Peyer's patch (tissue), 4 donors: ENCODE data around the gene ABCB9. TPM values are rescaled to one million over a fixed set of nuclear protein-coding genes. Genes with fewer than 3 reads are reported as not detected.
A peak's percentile ranks its signal among the peaks of the same experiment; 100 is the strongest.
"Not testable (repeated sequence)": the region's sequence is repeated elsewhere in the genome, so short reads cannot be mapped to it uniquely, and the experiment has no call there.

Source experiments
- DNase-seq, 3 donors: peaks; one replicate each; pipeline ENCODE4 v3.0.0-alpha.2; 2017 to 2019
- H3K27ac ChIP-seq, 4 donors: fragments of 200-600 bp; sonication (generic); one replicate each; pipeline ENCODE4 v1.5.1; 2016 to 2019
- H3K27me3 ChIP-seq, 2 donors: fragments of 200-600 bp; sonication (generic); one replicate each; pipeline ENCODE4 v1.5.1; 2019
- H3K36me3 ChIP-seq, 3 donors: fragments of 200-600 bp; sonication (generic); one replicate each; pipeline ENCODE4 v1.5.1; 2016 to 2019
- H3K4me1 ChIP-seq, 4 donors: fragments of 200-600 bp; sonication (generic); one replicate each; pipeline ENCODE4 v1.5.1; 2016 to 2019
- H3K4me3 ChIP-seq, 4 donors: fragments of 200-600 bp; sonication (generic); 1 replicate in 3 of 4; 2 replicates in 1 of 4; pipeline ENCODE4 v1.5.1; 2016 to 2019; ENCODE audit warnings: mild to moderate bottlenecking in 1 of 4
- H3K9me3 ChIP-seq, 4 donors: fragments of 200-600 bp; sonication (generic); one replicate each; pipeline ENCODE4 v1.5.1; 2016 to 2019; ENCODE audit warnings: mild to moderate bottlenecking in 1 of 4
- POLR2A ChIP-seq, 2 donors: fragments of 450-650 bp; IDR thresholded peaks; one replicate each; pipeline ENCODE4 v1.5.1; 2017; ENCODE audit warnings: antibody characterized with exemption in 2 of 2, mild to moderate bottlenecking in 2 of 2, moderate library complexity in 2 of 2
- total RNA-seq, 4 donors: library from RNA; depleted of rRNA; stranded (reverse); fragments of >200 nt; gene quantifications; one replicate each; pipeline ENCODE4 v1.1.0, GENCODE V29; 2016
- TF ChIP-seq, protein P1 (sequence below), 6 experiments: fragments of 450-650 bp in 4 of 6; fragments of 200-600 bp in 2 of 6; sonication (generic) in 1 of 6; IDR thresholded peaks; one replicate each; pipeline ENCODE4 v1.5.1; 2017 to 2019; ENCODE audit warnings: antibody characterized with exemption in 6 of 6, mild to moderate bottlenecking in 3 of 6, moderate library complexity in 1 of 6

The ABCB9 gene
- total RNA-seq, 4 donors from 2014 or later, result 8.8 to 29.7 (median 17.4) TPM

DNA sequence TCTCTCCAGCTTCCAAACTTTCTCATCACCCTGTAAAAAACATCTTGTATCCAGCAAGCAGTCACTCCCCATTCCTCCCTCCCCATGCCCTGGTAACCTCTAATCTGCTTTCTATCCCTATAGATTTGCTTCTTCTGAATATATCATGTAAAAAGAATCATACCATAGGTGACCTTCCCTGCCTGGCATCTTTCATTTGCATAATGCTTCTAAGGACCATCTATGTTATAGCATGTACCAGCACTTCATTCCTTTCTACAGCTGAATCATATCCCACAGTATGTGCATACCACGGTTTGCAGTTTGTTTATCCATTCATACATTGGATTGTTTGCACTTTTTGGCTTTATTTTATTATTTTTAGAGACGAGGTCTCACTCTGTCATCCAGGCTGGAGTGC is 47.4 kb downstream of the ABCB9 start:
- H3K4me1 ChIP-seq, result peaks cover 0 to 27% (median 0%) of the 10 kb centered on the region in 4 donors
- H3K27me3 ChIP-seq, result no peaks in the 10 kb centered on the region

DNA sequence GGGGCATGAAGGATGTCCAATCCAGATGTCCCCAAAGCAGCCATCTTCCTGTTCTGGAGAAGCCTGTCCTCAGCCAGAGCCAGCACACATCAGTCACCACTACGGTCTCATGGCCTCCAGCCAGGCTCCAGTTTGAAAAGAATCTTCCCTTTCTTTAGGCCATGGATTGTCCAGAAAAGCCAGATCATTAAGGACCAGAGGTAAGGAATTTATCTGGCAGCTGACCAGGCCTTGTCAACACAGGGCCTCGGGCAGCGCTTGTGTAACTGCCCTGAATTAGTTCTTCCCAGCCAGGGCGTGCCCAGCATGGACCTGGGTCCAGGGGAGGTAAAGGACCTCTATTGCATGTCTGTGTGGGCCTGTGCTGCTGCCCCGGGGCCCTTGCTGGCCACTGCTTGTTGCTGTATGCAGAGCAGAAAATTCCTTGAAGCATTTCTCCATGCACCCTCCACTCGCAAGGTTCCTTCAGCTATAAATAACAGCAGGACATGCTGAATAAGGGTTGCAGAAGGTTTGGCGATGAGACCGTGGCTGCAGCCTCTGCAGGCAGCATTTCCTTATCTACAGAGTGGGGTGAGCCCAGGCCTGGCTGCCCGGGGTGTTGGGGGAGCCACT is 48.6 kb downstream of the ABCB9 start:
- no peaks in the 10 kb centered on the region for H3K27me3 ChIP-seq
- H3K4me1 ChIP-seq, result peaks cover 0 to 27% (median 0%) of the 10 kb centered on the region in 4 donors
- H3K27ac ChIP-seq, result peak overlapping the region in 3 of 4 donors; percentile 43 to 80 (median 67)
- no peaks in the 10 kb centered on the region for H3K36me3 ChIP-seq
- peak in 2 of 3 donors; percentile 79 to 84 for DNase-seq
- TF ChIP-seq POLR2A (IDR thresholded peaks at IDR 0.05), result no peak
- TF ChIP-seq, protein P1, sequence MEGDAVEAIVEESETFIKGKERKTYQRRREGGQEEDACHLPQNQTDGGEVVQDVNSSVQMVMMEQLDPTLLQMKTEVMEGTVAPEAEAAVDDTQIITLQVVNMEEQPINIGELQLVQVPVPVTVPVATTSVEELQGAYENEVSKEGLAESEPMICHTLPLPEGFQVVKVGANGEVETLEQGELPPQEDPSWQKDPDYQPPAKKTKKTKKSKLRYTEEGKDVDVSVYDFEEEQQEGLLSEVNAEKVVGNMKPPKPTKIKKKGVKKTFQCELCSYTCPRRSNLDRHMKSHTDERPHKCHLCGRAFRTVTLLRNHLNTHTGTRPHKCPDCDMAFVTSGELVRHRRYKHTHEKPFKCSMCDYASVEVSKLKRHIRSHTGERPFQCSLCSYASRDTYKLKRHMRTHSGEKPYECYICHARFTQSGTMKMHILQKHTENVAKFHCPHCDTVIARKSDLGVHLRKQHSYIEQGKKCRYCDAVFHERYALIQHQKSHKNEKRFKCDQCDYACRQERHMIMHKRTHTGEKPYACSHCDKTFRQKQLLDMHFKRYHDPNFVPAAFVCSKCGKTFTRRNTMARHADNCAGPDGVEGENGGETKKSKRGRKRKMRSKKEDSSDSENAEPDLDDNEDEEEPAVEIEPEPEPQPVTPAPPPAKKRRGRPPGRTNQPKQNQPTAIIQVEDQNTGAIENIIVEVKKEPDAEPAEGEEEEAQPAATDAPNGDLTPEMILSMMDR (IDR thresholded peaks at IDR 0.05), result peak in 1 of 6 experiments; percentile 28
- H3K4me3 ChIP-seq, result no peak overlapping the region
- no peaks in the 10 kb centered on the region for H3K9me3 ChIP-seq

More for the DNA sequence above, 47.4 kb downstream of the ABCB9 start:
- Histone ChIP-seq H3K9me3 (no peaks in the 10 kb centered on the region), H3K4me3 (no peak overlapping the region), H3K27ac (peak overlapping the region in 2 of 4 donors; percentile 86 to 89), H3K36me3 (no peaks in the 10 kb centered on the region)
- DNase-seq, result no peak
- no peak for TF ChIP-seq POLR2A (IDR thresholded peaks at IDR 0.05)
- TF ChIP-seq, protein P1 (IDR thresholded peaks at IDR 0.05), result no peak

DNA sequence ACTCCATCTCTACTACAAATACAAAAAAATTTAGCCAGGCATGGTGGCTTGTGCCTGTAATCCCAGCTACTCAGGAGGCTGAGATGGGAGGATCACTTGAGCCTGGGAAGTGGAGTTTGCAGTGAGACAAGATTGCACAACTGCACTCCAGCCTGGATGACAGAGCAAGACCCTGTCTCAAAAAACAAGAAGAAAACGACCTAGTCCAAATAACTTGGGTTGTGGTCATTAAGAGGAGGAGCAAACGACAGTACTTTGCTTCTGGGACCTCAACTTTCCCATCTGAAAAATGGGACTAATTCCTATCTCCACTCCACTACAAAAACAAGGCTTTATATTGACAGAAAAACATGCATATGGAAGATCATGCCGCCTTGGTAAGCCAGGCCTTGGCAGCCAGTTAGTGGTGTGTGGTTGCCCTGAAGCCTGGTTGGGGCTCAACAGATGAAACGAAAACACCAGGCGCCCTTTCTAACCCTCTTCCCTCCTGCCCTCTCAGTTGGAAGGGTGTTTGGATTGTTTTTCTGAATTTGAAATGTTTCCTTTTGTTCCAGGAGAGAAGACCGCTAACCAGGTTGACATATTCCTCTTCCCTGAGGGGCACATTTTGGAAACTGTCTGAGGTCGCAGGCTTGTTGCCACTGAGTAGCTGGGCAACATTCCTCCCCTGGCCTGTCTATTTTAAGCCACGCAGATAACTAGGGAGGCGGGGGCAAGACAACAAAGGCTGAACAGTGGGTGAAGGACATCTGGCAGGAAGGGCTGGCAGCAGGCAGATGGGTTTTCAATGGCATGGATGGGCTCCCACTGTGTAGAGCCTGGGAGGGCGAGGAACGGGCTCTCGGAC is 56.6 kb downstream of the ABCB9 start:
- peak overlapping the region in 2 of 4 donors; percentile 50 to 78 for H3K27ac ChIP-seq
- H3K4me3 ChIP-seq, result no peak overlapping the region
- peaks cover 0 to 6% (median 0%) of the 10 kb centered on the region in 4 donors for H3K4me1 ChIP-seq
- DNase-seq, result no peak
- no peaks in the 10 kb centered on the region for H3K9me3 ChIP-seq
- H3K36me3 ChIP-seq, result no peaks in the 10 kb centered on the region
- TF ChIP-seq, protein P1 (IDR thresholded peaks at IDR 0.05), result no peak
- TF ChIP-seq POLR2A (IDR thresholded peaks at IDR 0.05), result no peak
- H3K27me3 ChIP-seq, result no peaks in the 10 kb centered on the region

DNA sequence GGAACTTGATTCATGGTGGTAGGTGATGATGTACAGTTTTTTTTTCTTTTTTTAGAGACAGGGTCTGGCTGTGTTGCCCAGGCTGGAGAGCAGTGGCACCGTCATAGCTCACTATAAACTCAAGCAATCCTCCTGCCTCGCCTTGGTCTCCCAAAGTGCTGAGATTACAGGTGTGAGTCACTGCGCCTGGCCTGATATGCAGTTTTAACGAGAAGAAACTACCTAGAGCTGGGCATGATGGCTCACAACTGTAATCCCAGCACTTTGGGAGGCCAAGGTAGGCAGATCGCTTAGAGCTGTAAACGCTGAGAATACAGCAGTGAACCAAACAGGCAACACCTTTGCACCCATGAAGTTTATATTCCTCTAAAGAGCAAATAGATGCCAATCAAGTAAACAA is 57.3 kb downstream of the ABCB9 start:
- Histone ChIP-seq H3K27ac (peak overlapping the region in 3 of 4 donors; percentile 50 to 78 (median 51)), H3K36me3 (no peaks in the 10 kb centered on the region), H3K27me3 (no peaks in the 10 kb centered on the region), H3K4me3 (no peak overlapping the region), H3K9me3 (no peaks in the 10 kb centered on the region), H3K4me1 (peaks cover 0 to 6% (median 0%) of the 10 kb centered on the region in 4 donors)
- TF ChIP-seq POLR2A (IDR thresholded peaks at IDR 0.05), result no peak
- TF ChIP-seq, protein P1 (IDR thresholded peaks at IDR 0.05), result no peak
- peak in 2 of 3 donors; percentile 72 to 85 for DNase-seq

DNA sequence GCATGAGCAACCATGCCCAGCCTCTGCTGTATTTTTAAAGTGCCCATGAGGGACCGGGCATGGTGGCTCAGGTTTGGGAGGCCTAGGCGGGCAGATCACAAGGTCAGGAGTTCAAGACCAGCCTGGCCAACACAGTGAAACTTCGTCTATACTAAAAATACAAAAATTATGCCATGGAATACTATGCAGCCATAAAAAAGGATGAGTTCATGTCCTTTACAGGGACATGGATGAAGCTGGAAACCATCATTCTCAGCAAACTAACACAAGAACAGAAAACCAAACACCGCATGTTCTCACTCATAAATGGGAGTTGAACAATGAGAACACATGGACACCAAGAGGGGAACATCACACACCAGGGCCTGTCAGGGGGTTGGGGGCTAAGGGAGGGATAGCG is 61.0 kb downstream of the ABCB9 start:
- not testable (repeated sequence) for H3K36me3 ChIP-seq, H3K4me1 ChIP-seq, H3K27ac ChIP-seq, H3K27me3 ChIP-seq, H3K9me3 ChIP-seq, H3K4me3 ChIP-seq
- DNase-seq, result peak in 1 of 3 donors; percentile 25

- TF ChIP-seq, protein P1 (IDR thresholded peaks at IDR 0.05), result no peak
- TF ChIP-seq POLR2A (IDR thresholded peaks at IDR 0.05), result no peak
- Histone ChIP-seq H3K27me3 (no peaks in the 10 kb centered on the region), H3K4me3 (no peak overlapping the region), H3K27ac (peak overlapping the region in 3 of 4 donors; percentile 0 to 70 (median 70)), H3K36me3 (no peaks in the 10 kb centered on the region), H3K9me3 (no peaks in the 10 kb centered on the region), H3K4me1 (peaks cover 0 to 8% (median 4%) of the 10 kb centered on the region in 4 donors)
- DNase-seq, result peak in 1 of 3 donors; percentile 52
Measured at GRCh38 chr12:122903693-122904034, 62.6 kb downstream of the ABCB9 start.
